Measurements from ENCODE around the gene ATOH8.

DNA sequence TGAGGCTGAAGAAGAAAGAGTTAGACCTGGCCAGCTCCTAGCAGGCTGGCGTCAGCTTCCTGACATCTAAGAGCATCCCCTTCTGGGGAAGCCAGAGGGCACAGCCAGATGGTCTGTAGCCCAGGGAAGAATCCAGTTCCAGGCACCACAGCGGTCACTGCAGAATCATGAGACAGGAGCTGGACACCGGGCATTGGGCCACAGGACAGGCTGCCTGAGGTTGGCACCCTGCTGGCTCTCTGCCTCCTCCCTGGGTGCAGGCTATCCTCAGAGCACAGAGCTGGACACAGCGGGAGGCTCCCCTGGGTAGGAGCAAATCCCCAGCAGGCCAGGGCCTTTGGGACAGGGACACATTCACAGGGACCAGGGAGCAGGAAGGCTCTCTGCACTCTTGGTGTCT lies 19.8 kb upstream of the ATOH8 start:
- TF ChIP-seq, protein P1, sequence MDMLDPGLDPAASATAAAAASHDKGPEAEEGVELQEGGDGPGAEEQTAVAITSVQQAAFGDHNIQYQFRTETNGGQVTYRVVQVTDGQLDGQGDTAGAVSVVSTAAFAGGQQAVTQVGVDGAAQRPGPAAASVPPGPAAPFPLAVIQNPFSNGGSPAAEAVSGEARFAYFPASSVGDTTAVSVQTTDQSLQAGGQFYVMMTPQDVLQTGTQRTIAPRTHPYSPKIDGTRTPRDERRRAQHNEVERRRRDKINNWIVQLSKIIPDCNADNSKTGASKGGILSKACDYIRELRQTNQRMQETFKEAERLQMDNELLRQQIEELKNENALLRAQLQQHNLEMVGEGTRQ (CRISPR knock-in tag; IDR thresholded peaks at IDR 0.05): no peak
- TF ChIP-seq CREB1 (CRISPR knock-in tag; IDR thresholded peaks at IDR 0.05): no peak
- TF ChIP-seq ESRRA (CRISPR knock-in tag; IDR thresholded peaks at IDR 0.05; ENCODE audit: borderline replicate concordance): no peak
- TF ChIP-seq TCF7 (CRISPR knock-in tag; IDR thresholded peaks at IDR 0.05; ENCODE audit: low read depth): no peak
